AG08395 (cell line): Measurements from ENCODE around the gene PDXK.

Experiments used
- DNase-seq: peaks from one replicate; pipeline ENCODE4 v3.0.0; 2012; ENCODE audit warnings: mixed read lengths, low spot score

PDXK gene

GRCh38 chr21:43723648-43724047 lies 4.7 kb downstream of the PDXK start:
- DNase-seq: no peak

DNA sequence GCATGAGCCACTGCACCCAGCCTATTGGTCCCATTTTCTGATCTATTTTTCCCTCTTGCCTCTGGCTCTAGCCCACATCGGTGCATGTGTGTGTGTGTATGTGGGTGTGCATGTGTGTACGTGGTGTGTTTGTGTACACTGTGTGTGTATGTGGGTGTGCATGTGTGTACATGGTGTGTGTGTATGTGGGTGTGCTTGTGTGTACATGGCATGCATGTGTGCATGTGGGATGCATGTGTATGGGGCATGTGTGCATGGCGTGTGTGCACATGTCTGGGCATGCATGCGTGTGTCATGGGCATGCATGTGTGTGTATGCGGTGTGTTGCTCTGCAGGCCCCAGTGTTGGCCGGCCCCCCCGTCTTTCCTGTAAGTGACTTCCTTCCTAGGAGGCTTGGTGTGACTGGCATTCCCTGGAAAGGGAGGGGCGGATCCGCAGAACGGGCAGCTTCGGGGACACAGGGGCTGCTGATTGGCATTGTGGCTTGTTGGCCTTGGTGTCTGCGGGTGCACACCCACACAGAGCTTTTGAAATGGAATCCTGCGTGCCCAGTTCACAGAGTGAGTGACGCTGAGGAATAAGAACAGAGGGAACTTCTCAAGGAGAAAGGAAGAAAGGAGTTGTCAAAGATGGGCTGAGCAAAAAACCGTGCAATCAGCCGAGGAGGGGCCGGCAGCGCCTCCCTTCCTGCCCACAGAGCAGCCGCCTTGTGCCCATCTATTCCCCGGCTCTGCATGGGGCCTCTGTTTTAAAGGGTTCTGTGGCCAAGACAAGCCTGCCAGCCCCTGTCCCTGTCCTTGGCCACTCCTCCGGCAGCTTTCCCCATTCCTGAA lies 8.0 kb downstream of the PDXK start:
- no peak for DNase-seq

- no peak for DNase-seq
These were observed 8.7 kb downstream of the PDXK start for GRCh38 chr21:43727519-43728153.

- no peak for DNase-seq
These were observed 9.2 kb downstream of the PDXK start for GRCh38 chr21:43728154-43728466.

DNA sequence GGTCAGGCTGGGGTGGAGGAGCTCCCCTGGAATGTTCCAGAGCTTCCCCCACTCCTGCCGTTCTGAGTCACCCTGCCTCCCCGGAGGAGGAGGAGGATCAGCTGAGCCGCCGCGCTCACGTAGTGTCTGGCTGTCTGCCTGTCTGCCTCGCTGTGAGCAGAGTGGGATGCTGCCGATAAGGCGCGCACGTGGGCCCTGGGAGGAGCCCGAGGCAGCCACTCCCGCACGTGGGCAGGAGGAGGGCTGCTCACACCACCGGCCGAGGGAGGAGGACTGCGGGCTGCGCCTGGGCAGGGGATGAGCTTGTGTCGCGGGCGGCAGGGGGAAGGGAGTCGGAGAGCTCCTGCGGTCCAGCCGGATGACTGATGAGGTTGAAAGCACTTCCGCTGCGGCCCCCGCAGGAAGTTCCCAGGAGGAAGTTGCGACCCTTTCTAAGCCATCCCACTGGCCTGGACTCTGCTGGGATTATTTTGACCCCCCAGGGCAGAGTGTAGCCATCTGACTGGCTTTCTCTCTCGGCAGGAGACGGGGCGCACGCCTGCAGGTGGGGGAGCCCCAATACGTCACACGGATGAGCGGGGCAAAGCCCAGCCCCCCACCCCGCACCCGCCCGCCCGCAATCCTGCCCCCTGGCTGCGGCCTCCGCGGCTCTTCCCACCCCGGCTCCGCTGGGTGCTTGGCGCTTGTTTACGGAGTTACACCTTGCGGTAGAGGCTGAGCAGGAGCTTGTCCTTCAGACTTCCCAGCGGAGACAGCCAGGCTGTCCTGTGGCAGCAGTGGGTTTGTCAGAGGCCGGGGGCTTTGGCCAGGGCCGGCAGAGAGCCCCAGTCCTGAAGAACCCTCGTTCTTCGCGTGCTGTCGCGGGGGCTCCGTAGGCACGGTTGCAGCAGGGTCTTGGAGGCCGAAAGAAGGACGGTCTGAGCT lies 9.8 kb downstream of the PDXK start:
- peak; percentile 96 for DNase-seq

GRCh38 chr21:43731476-43731875 lies 12.5 kb downstream of the PDXK start:
- no peak for DNase-seq

- DNase-seq: peak; percentile 57
These were observed 13.2 kb downstream of the PDXK start for GRCh38 chr21:43731891-43732711.

GRCh38 chr21:43733060-43733459 lies 14.1 kb downstream of the PDXK start:
- DNase-seq: no peak

GRCh38 chr21:43733529-43734071 lies 14.7 kb downstream of the PDXK start:
- DNase-seq: peak; percentile 75

DNA sequence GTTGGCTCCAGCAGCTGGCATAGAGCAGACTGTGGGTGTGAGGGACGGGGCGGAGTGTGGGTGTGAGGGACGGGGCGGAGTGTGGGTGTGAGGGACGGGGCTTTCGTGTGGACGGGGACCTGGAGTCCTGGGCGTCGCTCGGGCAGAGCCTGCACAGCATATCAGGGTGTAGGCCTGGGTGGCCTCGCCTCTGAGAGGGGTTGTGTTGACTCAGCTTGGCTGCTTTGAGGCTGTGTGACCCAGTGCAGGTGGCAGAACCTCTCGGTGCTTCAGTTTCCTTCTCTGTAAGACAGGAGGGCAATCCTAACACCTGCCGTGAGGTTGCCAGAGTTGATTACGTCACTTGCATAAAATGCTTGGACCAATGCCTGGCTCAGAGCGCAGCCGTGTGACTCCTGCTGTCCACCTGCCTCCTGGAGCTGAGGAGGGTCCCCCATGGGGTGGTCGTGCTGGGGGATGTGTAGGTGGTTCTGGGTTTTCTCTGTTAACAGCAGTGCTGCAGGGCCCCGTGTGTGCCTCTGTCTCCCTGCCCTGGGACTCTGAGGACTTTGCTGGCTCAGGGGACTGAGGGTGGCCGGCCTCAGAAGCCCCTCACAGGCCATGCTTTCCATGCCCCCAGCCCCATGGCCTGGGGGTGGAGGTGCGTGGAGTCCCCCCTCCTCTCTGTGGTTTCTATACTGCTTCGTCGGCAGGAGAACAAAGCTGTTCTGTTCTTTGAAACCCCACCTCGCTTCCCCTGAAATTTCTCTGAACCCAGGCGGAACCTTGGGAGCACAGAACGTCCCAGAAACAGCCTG lies 15.4 kb downstream of the PDXK start:
- DNase-seq: no peak

DNA sequence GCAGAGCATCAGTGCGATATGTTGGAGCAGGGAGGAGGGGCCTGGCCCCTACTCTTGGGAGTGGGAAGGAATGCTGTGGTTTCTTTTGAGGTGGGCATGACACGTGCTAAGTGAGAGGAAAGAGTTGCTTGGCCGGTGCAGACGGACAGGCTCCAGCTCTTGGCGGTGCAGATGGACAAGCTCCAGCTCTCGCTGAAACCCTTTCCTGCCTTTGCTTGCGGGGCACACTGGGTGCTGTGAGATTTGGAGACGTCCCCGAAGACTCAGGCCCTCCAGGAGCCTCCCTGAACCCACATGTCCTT lies 15.9 kb downstream of the PDXK start:
- no peak for DNase-seq

GRCh38 chr21:43735236-43736091 lies 16.5 kb downstream of the PDXK start:
- no peak for DNase-seq

GRCh38 chr21:43736224-43736883 lies 17.4 kb downstream of the PDXK start:
- DNase-seq: no peak

DNA sequence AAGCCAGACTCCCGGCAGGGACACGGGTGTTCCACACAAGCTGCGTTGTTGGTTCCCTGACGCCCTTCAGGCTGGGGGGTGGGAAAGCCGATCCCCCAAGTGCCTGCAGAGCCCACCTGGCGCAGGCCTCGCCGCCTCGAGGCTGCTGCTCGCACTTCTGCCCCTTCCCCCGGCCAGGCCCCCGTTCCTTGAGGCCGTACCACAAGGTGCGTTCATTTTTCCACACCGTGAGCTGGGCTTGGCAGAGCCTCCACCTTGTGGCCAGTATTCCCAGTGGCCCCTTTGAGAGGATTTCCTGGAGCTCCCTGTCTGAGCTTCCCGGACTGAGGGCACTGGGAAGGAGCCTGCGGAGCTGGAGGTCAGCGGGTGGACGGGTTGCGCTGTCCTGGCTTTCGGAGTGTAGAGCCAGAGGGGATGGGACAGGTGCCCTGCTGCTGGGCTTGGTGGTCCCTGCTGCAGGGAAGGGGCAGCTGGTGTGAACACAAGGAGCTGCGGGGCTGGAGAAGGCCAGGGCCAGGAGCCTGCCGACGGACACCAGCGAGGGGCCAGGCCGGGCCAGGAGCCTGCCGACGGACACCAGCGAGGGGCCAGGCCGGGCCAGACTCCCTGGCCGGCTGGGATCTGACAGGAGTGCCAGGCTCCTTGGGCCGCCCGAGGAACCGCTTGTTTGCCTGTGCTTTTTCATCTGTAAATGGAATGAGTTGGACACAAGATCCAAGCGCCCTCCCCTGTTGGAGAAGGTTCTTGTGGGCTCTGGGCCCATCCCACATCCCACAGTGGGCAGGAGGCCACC lies 18.4 kb downstream of the PDXK start:
- DNase-seq: no peak

GRCh38 chr21:43739621-43740435 lies 20.9 kb downstream of the PDXK start:
- no peak for DNase-seq

GRCh38 chr21:43740497-43741156 lies 21.7 kb downstream of the PDXK start:
- peak; percentile 66 for DNase-seq

- DNase-seq: no peak
These were observed 22.6 kb downstream of the PDXK start for GRCh38 chr21:43741423-43742096.
